HEK293 (cell line): Measurements from ENCODE around the gene BICRA.

ENCODE experiments used
- GFI1B ChIP-seq: fragments of 450-650 bp; formaldehyde crosslinking; IDR thresholded peaks from 2 replicates; pipeline ENCODE4 v1.5.1; 2016; ENCODE audit warnings: missing biosample characterization, missing genetic modification characterization
- KLF1 ChIP-seq: fragments of 450-650 bp; formaldehyde crosslinking; IDR thresholded peaks from 2 replicates; pipeline ENCODE4 v1.5.1; 2016; ENCODE audit warnings: missing biosample characterization, missing genetic modification characterization
- KLF17 ChIP-seq: fragments of 450-650 bp; formaldehyde crosslinking; IDR thresholded peaks from 2 replicates; pipeline ENCODE4 v1.5.1; 2016; ENCODE audit warnings: missing biosample characterization, missing genetic modification characterization
- MZF1 ChIP-seq: fragments of 450-650 bp; formaldehyde crosslinking; IDR thresholded peaks from 2 replicates; pipeline ENCODE4 v1.5.1; 2017; ENCODE audit warnings: missing biosample characterization, missing genetic modification characterization, borderline replicate concordance
- PRDM4 ChIP-seq: fragments of 450-650 bp; formaldehyde crosslinking; IDR thresholded peaks from 2 replicates; pipeline ENCODE4 v1.5.1; 2017; ENCODE audit warnings: missing biosample characterization, missing genetic modification characterization
- SCRT1 ChIP-seq: fragments of 450-650 bp; formaldehyde crosslinking; IDR thresholded peaks from 2 replicates; pipeline ENCODE4 v1.5.1; 2016; ENCODE audit warnings: missing biosample characterization, missing genetic modification characterization, borderline replicate concordance
- TCF7L2 ChIP-seq: IDR thresholded peaks from 2 replicates; pipeline ENCODE4 v1.6.1; 2011; ENCODE audit warnings: low read depth, mild to moderate bottlenecking, inconsistent platforms, low read length, moderate library complexity, borderline replicate concordance
- TRIM28 ChIP-seq: IDR thresholded peaks from 2 replicates; pipeline ENCODE4 v1.6.1; 2011; ENCODE audit warnings: low read length, control low read depth, borderline replicate concordance
- YY2 ChIP-seq: fragments of 450-650 bp; formaldehyde crosslinking; IDR thresholded peaks from 2 replicates; pipeline ENCODE4 v1.5.1; 2016; ENCODE audit warnings: missing biosample characterization, missing genetic modification characterization
- ZNF112 ChIP-seq: fragments of 450-650 bp; formaldehyde crosslinking; IDR thresholded peaks from 2 replicates; pipeline ENCODE4 v1.5.0; 2017; ENCODE audit warnings: missing biosample characterization, missing genetic modification characterization
- ZNF114 ChIP-seq: fragments of 450-650 bp; formaldehyde crosslinking; IDR thresholded peaks from 2 replicates; pipeline ENCODE4 v1.5.0; 2017; ENCODE audit warnings: missing biosample characterization, missing genetic modification characterization
- ZNF121 ChIP-seq: fragments of 450-650 bp; formaldehyde crosslinking; IDR thresholded peaks from 2 replicates; pipeline ENCODE4 v1.5.1; 2016; ENCODE audit warnings: missing biosample characterization, missing genetic modification characterization
- ZNF146 ChIP-seq: fragments of 450-650 bp; formaldehyde crosslinking; IDR thresholded peaks from 2 replicates; pipeline ENCODE4 v1.5.1; 2016; ENCODE audit warnings: missing biosample characterization, missing genetic modification characterization
- ZNF155 ChIP-seq: fragments of 450-650 bp; formaldehyde crosslinking; IDR thresholded peaks from 2 replicates; pipeline ENCODE4 v1.5.1; 2016; ENCODE audit warnings: missing biosample characterization, missing genetic modification characterization
- ZNF24 ChIP-seq: fragments of 450-650 bp; formaldehyde crosslinking; IDR thresholded peaks from 2 replicates; pipeline ENCODE4 v1.5.1; 2016; ENCODE audit warnings: missing biosample characterization, missing genetic modification characterization
- ZNF416 ChIP-seq: fragments of 450-650 bp; formaldehyde crosslinking; IDR thresholded peaks from 2 replicates; pipeline ENCODE4 v1.5.1; 2016; ENCODE audit warnings: missing biosample characterization, missing genetic modification characterization
- ZNF433 ChIP-seq: fragments of 450-650 bp; formaldehyde crosslinking; IDR thresholded peaks from 2 replicates; pipeline ENCODE4 v1.5.1; 2016; ENCODE audit warnings: missing biosample characterization, missing genetic modification characterization, low read depth
- ZNF529 ChIP-seq: fragments of 450-650 bp; formaldehyde crosslinking; IDR thresholded peaks from 2 replicates; pipeline ENCODE4 v1.5.1; 2017; ENCODE audit warnings: missing genetic modification characterization, missing biosample characterization; ENCODE audit not compliant: insufficient replicate concordance
- ZNF654 ChIP-seq: fragments of 450-650 bp; formaldehyde crosslinking; IDR thresholded peaks from 2 replicates; pipeline ENCODE4 v1.5.1; 2016; ENCODE audit warnings: low read depth, missing biosample characterization, missing genetic modification characterization
- ZNF701 ChIP-seq: fragments of 450-650 bp; formaldehyde crosslinking; IDR thresholded peaks from 2 replicates; pipeline ENCODE4 v1.5.1; 2016; ENCODE audit warnings: missing biosample characterization, missing genetic modification characterization
- ZNF776 ChIP-seq: fragments of 450-650 bp; formaldehyde crosslinking; IDR thresholded peaks from 2 replicates; pipeline ENCODE4 v1.5.0; 2017; ENCODE audit warnings: missing biosample characterization, missing genetic modification characterization, borderline replicate concordance
- ZXDB ChIP-seq: fragments of 450-650 bp; formaldehyde crosslinking; IDR thresholded peaks from 2 replicates; pipeline ENCODE4 v1.5.1; 2016; ENCODE audit warnings: missing biosample characterization, missing genetic modification characterization
- TF ChIP-seq, protein P1 (sequence below): fragments of 450-650 bp; formaldehyde crosslinking; IDR thresholded peaks from 2 replicates; pipeline ENCODE4 v1.5.1; 2017; ENCODE audit warnings: missing biosample characterization, missing genetic modification characterization
- TF ChIP-seq, protein P2 (sequence below): fragments of 450-650 bp; formaldehyde crosslinking; IDR thresholded peaks from 2 replicates; pipeline ENCODE4 v1.5.1; 2016; ENCODE audit warnings: missing biosample characterization, missing genetic modification characterization
- TF ChIP-seq, protein P3 (sequence below): fragments of 450-650 bp; formaldehyde crosslinking; IDR thresholded peaks from 2 replicates; pipeline ENCODE4 v1.5.1; 2016; ENCODE audit warnings: missing biosample characterization, missing genetic modification characterization
- TF ChIP-seq, protein P4 (sequence below): fragments of 450-650 bp; formaldehyde crosslinking; IDR thresholded peaks from 2 replicates; pipeline ENCODE4 v1.5.1; 2016; ENCODE audit warnings: missing biosample characterization, missing genetic modification characterization
- TF ChIP-seq, protein P5 (sequence below): IDR thresholded peaks from 2 replicates; pipeline ENCODE4 v1.6.1; 2011; ENCODE audit warnings: mild to moderate bottlenecking, low read depth, low read length, borderline replicate concordance

The BICRA gene

GRCh38 chr19:47729799-47730520 is 121.0 kb downstream of the BICRA start (continued):
- TF ChIP-seq, protein P1, sequence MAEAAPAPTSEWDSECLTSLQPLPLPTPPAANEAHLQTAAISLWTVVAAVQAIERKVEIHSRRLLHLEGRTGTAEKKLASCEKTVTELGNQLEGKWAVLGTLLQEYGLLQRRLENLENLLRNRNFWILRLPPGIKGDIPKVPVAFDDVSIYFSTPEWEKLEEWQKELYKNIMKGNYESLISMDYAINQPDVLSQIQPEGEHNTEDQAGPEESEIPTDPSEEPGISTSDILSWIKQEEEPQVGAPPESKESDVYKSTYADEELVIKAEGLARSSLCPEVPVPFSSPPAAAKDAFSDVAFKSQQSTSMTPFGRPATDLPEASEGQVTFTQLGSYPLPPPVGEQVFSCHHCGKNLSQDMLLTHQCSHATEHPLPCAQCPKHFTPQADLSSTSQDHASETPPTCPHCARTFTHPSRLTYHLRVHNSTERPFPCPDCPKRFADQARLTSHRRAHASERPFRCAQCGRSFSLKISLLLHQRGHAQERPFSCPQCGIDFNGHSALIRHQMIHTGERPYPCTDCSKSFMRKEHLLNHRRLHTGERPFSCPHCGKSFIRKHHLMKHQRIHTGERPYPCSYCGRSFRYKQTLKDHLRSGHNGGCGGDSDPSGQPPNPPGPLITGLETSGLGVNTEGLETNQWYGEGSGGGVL (tag by site-specific recombination), result no peak
- no peak for TF ChIP-seq YY2 (tag by site-specific recombination)
- no peak for TF ChIP-seq ZNF416 (tag by site-specific recombination)
- TF ChIP-seq TRIM28, result no peak
- no peak for TF ChIP-seq ZNF121 (tag by site-specific recombination)
- TF ChIP-seq, protein P2, sequence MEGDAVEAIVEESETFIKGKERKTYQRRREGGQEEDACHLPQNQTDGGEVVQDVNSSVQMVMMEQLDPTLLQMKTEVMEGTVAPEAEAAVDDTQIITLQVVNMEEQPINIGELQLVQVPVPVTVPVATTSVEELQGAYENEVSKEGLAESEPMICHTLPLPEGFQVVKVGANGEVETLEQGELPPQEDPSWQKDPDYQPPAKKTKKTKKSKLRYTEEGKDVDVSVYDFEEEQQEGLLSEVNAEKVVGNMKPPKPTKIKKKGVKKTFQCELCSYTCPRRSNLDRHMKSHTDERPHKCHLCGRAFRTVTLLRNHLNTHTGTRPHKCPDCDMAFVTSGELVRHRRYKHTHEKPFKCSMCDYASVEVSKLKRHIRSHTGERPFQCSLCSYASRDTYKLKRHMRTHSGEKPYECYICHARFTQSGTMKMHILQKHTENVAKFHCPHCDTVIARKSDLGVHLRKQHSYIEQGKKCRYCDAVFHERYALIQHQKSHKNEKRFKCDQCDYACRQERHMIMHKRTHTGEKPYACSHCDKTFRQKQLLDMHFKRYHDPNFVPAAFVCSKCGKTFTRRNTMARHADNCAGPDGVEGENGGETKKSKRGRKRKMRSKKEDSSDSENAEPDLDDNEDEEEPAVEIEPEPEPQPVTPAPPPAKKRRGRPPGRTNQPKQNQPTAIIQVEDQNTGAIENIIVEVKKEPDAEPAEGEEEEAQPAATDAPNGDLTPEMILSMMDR (tag by site-specific recombination), result no peak
- TF ChIP-seq, protein P3, sequence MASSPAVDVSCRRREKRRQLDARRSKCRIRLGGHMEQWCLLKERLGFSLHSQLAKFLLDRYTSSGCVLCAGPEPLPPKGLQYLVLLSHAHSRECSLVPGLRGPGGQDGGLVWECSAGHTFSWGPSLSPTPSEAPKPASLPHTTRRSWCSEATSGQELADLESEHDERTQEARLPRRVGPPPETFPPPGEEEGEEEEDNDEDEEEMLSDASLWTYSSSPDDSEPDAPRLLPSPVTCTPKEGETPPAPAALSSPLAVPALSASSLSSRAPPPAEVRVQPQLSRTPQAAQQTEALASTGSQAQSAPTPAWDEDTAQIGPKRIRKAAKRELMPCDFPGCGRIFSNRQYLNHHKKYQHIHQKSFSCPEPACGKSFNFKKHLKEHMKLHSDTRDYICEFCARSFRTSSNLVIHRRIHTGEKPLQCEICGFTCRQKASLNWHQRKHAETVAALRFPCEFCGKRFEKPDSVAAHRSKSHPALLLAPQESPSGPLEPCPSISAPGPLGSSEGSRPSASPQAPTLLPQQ, result no peak; the same call in 1 of the 2 replicates
- TF ChIP-seq ZNF114 (tag by site-specific recombination), result no peak
- TF ChIP-seq MZF1, result no peak
- TF ChIP-seq ZNF433, result no peak
- TF ChIP-seq ZNF701 (tag by site-specific recombination), result no peak
- TF ChIP-seq ZNF776, result no peak
- TF ChIP-seq, protein P4, sequence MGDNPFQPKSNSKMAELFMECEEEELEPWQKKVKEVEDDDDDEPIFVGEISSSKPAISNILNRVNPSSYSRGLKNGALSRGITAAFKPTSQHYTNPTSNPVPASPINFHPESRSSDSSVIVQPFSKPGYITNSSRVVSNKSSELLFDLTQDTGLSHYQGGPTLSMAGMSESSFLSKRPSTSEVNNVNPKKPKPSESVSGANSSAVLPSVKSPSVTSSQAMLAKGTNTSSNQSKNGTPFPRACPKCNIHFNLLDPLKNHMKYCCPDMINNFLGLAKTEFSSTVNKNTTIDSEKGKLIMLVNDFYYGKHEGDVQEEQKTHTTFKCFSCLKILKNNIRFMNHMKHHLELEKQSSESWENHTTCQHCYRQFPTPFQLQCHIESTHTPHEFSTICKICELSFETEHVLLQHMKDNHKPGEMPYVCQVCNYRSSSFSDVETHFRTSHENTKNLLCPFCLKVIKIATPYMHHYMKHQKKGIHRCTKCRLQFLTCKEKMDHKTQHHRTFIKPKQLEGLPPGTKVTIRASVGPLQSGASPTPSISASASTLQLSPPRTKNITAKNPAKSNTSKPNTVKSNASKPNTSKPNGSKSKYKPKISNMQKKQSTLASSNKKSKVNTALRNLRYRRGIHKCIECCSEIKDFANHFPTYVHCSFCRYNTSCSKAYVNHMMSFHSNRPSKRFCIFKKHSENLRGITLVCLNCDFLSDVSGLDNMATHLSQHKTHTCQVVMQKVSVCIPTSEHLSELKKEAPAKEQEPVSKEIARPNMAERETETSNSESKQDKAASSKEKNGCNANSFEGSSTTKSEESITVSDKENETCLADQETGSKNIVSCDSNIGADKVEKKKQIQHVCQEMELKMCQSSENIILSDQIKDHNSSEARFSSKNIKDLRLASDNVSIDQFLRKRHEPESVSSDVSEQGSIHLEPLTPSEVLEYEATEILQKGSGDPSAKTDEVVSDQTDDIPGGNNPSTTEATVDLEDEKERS (tag by site-specific recombination), result no peak
- no peak for TF ChIP-seq ZNF155 (tag by site-specific recombination)
- TF ChIP-seq TCF7L2, result no peak
- no peak for TF ChIP-seq GFI1B
- TF ChIP-seq ZNF112 (tag by site-specific recombination), result no peak
- peak; percentile 28; the same call in 1 of the 2 replicates for TF ChIP-seq ZXDB (tag by site-specific recombination)
- no peak for TF ChIP-seq ZNF146 (tag by site-specific recombination)
- no peak for TF ChIP-seq ZNF529 (tag by site-specific recombination)
- TF ChIP-seq SCRT1 (tag by site-specific recombination), result no peak
- no peak for TF ChIP-seq PRDM4 (tag by site-specific recombination)
- TF ChIP-seq, protein P5, sequence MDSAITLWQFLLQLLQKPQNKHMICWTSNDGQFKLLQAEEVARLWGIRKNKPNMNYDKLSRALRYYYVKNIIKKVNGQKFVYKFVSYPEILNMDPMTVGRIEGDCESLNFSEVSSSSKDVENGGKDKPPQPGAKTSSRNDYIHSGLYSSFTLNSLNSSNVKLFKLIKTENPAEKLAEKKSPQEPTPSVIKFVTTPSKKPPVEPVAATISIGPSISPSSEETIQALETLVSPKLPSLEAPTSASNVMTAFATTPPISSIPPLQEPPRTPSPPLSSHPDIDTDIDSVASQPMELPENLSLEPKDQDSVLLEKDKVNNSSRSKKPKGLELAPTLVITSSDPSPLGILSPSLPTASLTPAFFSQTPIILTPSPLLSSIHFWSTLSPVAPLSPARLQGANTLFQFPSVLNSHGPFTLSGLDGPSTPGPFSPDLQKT, result no peak
- peak; percentile 65; the same call in 1 of the 2 replicates for TF ChIP-seq KLF1 (tag by site-specific recombination)
- no peak for TF ChIP-seq ZNF654 (tag by site-specific recombination)
- TF ChIP-seq KLF17, result no peak
- 0 out of 2 replicates have a peak, but pooled peaks have one; percentile 12 for TF ChIP-seq ZNF24 (tag by site-specific recombination)
